Pons (tissue), 1 donor: ENCODE measurements around the gene RABIF.
"Not testable (repeated sequence)": the region's sequence is repeated elsewhere in the genome, so short reads cannot be mapped to it uniquely, and the experiment has no call there.

Experiments
- DNase-seq: peaks from one replicate; pipeline ENCODE4 v3.0.0-alpha.2; 2016; ENCODE audit warnings: low spot score

RABIF gene

GRCh38 chr1:202888531-202889360, at the start of gene RABIF:
Gene RABIF, minus strand, starts transcription at chr1:202889149. Its CDS starts 51 bp downstream, at chr1:202889098.
- DNase-seq: peak; percentile 96

- DNase-seq: no peak
These were observed 49.5 kb upstream of the RABIF start for GRCh38 chr1:202938287-202938925.

GRCh38 chr1:202936409-202936808, 47.5 kb upstream of the RABIF start:
- not testable (repeated sequence) for DNase-seq

- DNase-seq: no peak
These were observed 46.9 kb upstream of the RABIF start for GRCh38 chr1:202935844-202936243.

- no peak for DNase-seq
These were observed 45.8 kb upstream of the RABIF start for GRCh38 chr1:202934755-202935154.

- DNase-seq: no peak
These were observed 43.5 kb upstream of the RABIF start for GRCh38 chr1:202932476-202932875.

- DNase-seq: peak; percentile 90
These were observed 37.9 kb upstream of the RABIF start, which contains the start of gene KLHL12 for GRCh38 chr1:202926581-202927491. Gene KLHL12, minus strand, starts transcription at chr1:202927234. Its CDS starts 2,072 bp downstream, at chr1:202925162.

GRCh38 chr1:202923533-202923932, 34.6 kb upstream of the RABIF start:
- no peak for DNase-seq

GRCh38 chr1:202919615-202920014, 30.7 kb upstream of the RABIF start:
- DNase-seq: no peak

- DNase-seq: no peak
These were observed 26.2 kb upstream of the RABIF start for GRCh38 chr1:202915146-202915545.

- DNase-seq: not testable (repeated sequence)
These were observed 23.5 kb upstream of the RABIF start for GRCh38 chr1:202912476-202912875.

- no peak for DNase-seq
These were observed 20.5 kb upstream of the RABIF start for GRCh38 chr1:202909494-202909893.

GRCh38 chr1:202908998-202909397, 20.0 kb upstream of the RABIF start:
- DNase-seq: no peak

- no peak for DNase-seq
These were observed 16.4 kb upstream of the RABIF start for GRCh38 chr1:202905331-202905730.

GRCh38 chr1:202903808-202904207, 14.9 kb upstream of the RABIF start:
- DNase-seq: not testable (repeated sequence)

GRCh38 chr1:202901555-202901954, 12.6 kb upstream of the RABIF start:
- DNase-seq: no peak

GRCh38 chr1:202892501-202892900, 3.6 kb upstream of the RABIF start:
- no peak for DNase-seq

GRCh38 chr1:202890392-202890791, 1.4 kb upstream of the RABIF start:
- no peak for DNase-seq

GRCh38 chr1:202888221-202888530, 773 bp downstream of the RABIF start:
- DNase-seq: no peak

GRCh38 chr1:202880961-202881460, 7.9 kb downstream of the RABIF start:
- DNase-seq: no peak

GRCh38 chr1:202880062-202880461, 8.9 kb downstream of the RABIF start:
- no peak for DNase-seq

- DNase-seq: no peak
These were observed 9.8 kb downstream of the RABIF start for GRCh38 chr1:202879128-202879527.
